BJ (cell line): Measurements from ENCODE around the gene TRPC6. TPM values are rescaled to one million over a fixed set of nuclear protein-coding genes. Genes with fewer than 3 reads are reported as not detected.

Experiments
- CTCF ChIA-PET: fragments of 350-600 bp; formaldehyde crosslinking; extraction: SDS; loops from one replicate; lab custom pipeline; 2021; ENCODE audit warnings: antibody characterized with exemption, inconsistent platforms; lab: Yijun Ruan, JAX
- POLR2A ChIA-PET: fragments of 300-600 bp; sonication (Branson Sonifier 250); formaldehyde crosslinking; extraction: SDS; loops from one replicate; lab custom pipeline; 2021; ENCODE audit warnings: antibody characterized with exemption; lab: Charles Lee
- DNase-seq: peaks from one replicate; pipeline ENCODE4 v3.0.0-alpha.2; 2011; ENCODE audit warnings: low read depth
- H3K27me3 ChIP-seq: 2 replicates; pipeline ENCODE4 v1.6.0; 2011; ENCODE audit warnings: low read length; ENCODE audit not compliant: control insufficient read depth, insufficient read depth
- H3K36me3 ChIP-seq: 2 replicates; pipeline ENCODE4 v1.5.1; 2011; ENCODE audit warnings: low read length; ENCODE audit not compliant: control insufficient read depth, insufficient read depth
- H3K4me3 ChIP-seq: 2 replicates; pipeline ENCODE4 v1.5.1; 2011; ENCODE audit warnings: low read depth, mild to moderate bottlenecking, control low read depth, low read length
- polyA plus RNA-seq: library from polyadenylated mRNA; depleted of rRNA; stranded (reverse); fragments of >200 nt; gene quantifications from 2 replicates; pipeline ENCODE4 v1.2.3, GENCODE V29; 2011
- small RNA-seq: library from RNA; depleted of rRNA; stranded (forward); fragments of <200 nt; gene quantifications from one replicate; pipeline ENCODE3, GENCODE V24; 2012; ENCODE audit warnings: low replicate concordance, low read depth; ENCODE audit not compliant: insufficient read length
- TF ChIP-seq, protein P1 (sequence below): IDR thresholded peaks from 2 replicates; pipeline ENCODE4 v1.5.1; 2011; ENCODE audit warnings: low read depth, mild to moderate bottlenecking, control low read depth, inconsistent platforms, low read length, moderate library complexity; ENCODE audit not compliant: insufficient read depth

TRPC6 gene
- polyA plus RNA-seq, 1 experiment, result 5.3 TPM

DNA sequence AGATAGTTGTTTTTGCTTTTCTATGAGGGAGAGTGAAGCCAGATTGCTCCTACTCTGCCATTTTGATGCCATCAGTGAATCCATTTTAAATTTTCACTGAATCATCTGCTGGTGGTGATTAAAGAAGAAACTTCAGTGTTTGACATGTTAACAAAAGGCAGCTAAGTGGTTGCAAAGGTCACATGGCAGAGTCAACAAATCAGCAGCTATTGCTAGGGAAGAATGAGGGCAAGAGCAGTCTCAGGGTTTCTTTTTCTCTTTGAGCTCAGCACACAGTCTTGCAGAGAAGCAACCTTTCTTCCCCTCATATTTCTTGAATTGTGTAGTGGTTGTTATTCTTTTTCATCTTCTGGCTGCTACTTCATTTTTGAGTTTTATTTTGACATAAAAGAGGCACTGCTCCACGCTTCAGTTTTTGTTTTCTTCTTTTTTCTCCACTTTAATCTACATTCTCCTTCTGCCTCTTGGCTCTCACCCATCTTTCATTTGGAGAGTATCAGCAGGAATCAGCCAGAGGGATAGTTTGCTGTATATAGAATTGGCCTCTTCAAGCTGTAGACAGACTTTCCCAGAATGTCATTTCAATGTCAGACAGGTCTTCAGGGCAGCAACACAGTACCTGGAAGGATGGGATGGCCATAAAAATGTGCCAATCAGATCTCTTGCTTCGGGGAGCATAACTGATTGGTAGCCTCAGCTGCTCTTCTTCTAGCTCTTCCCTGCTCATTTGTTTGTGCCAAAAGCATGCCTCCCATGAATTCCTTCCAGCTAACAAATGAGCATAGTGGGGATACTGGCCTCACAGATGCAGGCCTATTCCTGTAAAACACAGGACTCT lies 153.9 kb downstream of the TRPC6 start:
- Histone ChIP-seq H3K27me3 (peaks cover 2% of the 10 kb centered on the region; the same call in 1 of the 2 replicates), H3K36me3 (no peaks in the 10 kb centered on the region), H3K4me3 (no peak overlapping the region)
- POLR2A ChIA-PET, result no interaction called here
- no peak for DNase-seq
- TF ChIP-seq, protein P1, sequence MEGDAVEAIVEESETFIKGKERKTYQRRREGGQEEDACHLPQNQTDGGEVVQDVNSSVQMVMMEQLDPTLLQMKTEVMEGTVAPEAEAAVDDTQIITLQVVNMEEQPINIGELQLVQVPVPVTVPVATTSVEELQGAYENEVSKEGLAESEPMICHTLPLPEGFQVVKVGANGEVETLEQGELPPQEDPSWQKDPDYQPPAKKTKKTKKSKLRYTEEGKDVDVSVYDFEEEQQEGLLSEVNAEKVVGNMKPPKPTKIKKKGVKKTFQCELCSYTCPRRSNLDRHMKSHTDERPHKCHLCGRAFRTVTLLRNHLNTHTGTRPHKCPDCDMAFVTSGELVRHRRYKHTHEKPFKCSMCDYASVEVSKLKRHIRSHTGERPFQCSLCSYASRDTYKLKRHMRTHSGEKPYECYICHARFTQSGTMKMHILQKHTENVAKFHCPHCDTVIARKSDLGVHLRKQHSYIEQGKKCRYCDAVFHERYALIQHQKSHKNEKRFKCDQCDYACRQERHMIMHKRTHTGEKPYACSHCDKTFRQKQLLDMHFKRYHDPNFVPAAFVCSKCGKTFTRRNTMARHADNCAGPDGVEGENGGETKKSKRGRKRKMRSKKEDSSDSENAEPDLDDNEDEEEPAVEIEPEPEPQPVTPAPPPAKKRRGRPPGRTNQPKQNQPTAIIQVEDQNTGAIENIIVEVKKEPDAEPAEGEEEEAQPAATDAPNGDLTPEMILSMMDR, result no peak
- CTCF ChIA-PET, result interaction anchor here (0.6 to 2.3 kb wide), 8 partner anchors 9 to 1237 kb away, joined by 3 to 12 read pairs (median 4); no protein-coding TSS in a partner anchor

DNA sequence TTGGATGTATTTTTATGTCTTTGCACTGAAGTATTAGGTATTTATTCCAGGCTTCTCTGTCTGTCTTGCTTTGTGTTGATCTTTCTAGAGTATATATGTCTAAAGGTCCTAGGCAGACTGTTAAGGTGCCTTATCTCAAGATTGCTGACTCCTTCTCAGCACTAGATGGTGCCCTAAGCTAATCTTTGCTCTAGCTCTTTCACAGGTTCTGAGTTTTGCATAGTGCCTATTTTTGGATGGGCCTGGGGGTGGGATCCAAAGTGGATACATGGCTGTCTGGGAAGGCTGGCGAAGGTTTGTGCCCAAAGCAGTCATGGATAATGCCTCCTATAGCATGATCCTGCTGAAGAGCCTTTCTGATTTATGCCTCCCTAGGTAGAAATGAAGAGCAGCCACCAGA lies 154.9 kb downstream of the TRPC6 start:
- no peak for DNase-seq
- Histone ChIP-seq H3K36me3 (no peaks in the 10 kb centered on the region), H3K4me3 (no peak overlapping the region), H3K27me3 (no peaks in the 10 kb centered on the region)
- TF ChIP-seq, protein P1, result peak; percentile 62
- POLR2A ChIA-PET, result no interaction called here
- CTCF ChIA-PET, result interaction anchor here (0.7 to 1.9 kb wide), 8 partner anchors 8 to 1238 kb away, joined by 3 to 8 read pairs (median 4); no protein-coding TSS in a partner anchor

DNA sequence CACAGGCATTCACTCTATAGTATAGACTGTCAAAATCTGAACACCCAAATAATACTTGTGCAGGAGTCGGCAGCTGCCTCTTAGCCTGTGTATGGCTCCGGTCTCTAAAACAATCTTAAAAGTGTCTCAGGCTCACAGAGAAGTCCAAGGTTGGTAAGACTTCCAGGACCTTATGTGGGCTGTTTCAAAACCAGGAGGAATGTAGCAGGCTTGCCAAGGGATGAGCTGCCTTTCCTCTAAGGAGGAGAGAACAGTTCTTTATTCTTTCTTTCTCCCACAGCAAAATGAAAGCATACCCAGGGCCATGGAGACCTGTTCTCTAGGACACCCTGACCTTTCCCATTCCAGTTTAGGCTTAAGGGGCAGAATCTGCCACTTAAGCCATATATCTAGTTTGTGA lies 176.5 kb downstream of the TRPC6 start:
- TF ChIP-seq, protein P1, result no peak
- Histone ChIP-seq H3K36me3 (no peaks in the 10 kb centered on the region), H3K27me3 (no peaks in the 10 kb centered on the region), H3K4me3 (no peak overlapping the region)
- DNase-seq, result no peak
- CTCF ChIA-PET, result no interaction called here
- POLR2A ChIA-PET, result no interaction called here

Small RNA genes within 50 kb of the gene (small RNA-seq; reads per million reads assigned to genes)
- not detected for gene MIR3920
